Vagina (tissue), 2 donors: ENCODE measurements around the gene ACTR1A. TPM values are rescaled to one million over a fixed set of nuclear protein-coding genes. Genes with fewer than 3 reads are reported as not detected.

Experiments
- DNase-seq, 2 donors: peaks; one replicate each; pipeline ENCODE4 v3.0.0-alpha.2; 2017; ENCODE audit errors: extremely low spot score in 2 of 2
- H3K27ac ChIP-seq: fragments of 200-600 bp; sonication (generic); one replicate; pipeline ENCODE4 v1.5.1; 2019
- H3K27me3 ChIP-seq: fragments of 200-600 bp; sonication (generic); one replicate; pipeline ENCODE4 v1.5.1; 2019
- H3K36me3 ChIP-seq, 2 donors: fragments of 200-600 bp; sonication (generic); one replicate each; pipeline ENCODE4 v1.5.1; 2017 to 2019
- H3K4me1 ChIP-seq: fragments of 200-600 bp; sonication (generic); one replicate; pipeline ENCODE4 v1.5.1; 2019
- H3K4me3 ChIP-seq, 2 donors: fragments of 200-600 bp; sonication (generic); 1 replicate in 1 of 2; 2 replicates in 1 of 2; pipeline ENCODE4 v1.5.1; 2016 to 2019
- H3K9me3 ChIP-seq: fragments of 200-600 bp; sonication (generic); one replicate; pipeline ENCODE4 v1.5.1; 2019
- POLR2A ChIP-seq, 2 donors: fragments of 450-650 bp; IDR thresholded peaks; one replicate each; pipeline ENCODE4 v1.6.1; 2017; ENCODE audit warnings: antibody characterized with exemption in 2 of 2, mild to moderate bottlenecking in 2 of 2, moderate library complexity in 2 of 2
- POLR2AphosphoS5 ChIP-seq, 2 donors: sonication (generic); formaldehyde crosslinking; IDR thresholded peaks; one replicate each; pipeline ENCODE4 v1.9.0; 2017; ENCODE audit warnings: antibody characterized with exemption in 2 of 2, mild to moderate bottlenecking in 2 of 2, low read depth in 1 of 2; ENCODE audit not compliant: insufficient read depth in 1 of 2
- intact Hi-C: fragments of 100-400 bp; cut with DNase I; formaldehyde crosslinking; loops from one replicate; pipeline ENCODE4 v1.15.1; 2023
- total RNA-seq: library from RNA; depleted of rRNA; stranded (reverse); fragments of >200 nt; gene quantifications from one replicate; pipeline ENCODE4 v1.2.3, GENCODE V29; 2016
- TF ChIP-seq, protein P1 (sequence below), 3 experiments: fragments of 450-650 bp in 2 of 3; fragments of 200-600 bp in 1 of 3; sonication (generic) in 1 of 3; IDR thresholded peaks; one replicate each; pipeline ENCODE4 v1.5.1; 2017 to 2019; ENCODE audit warnings: antibody characterized with exemption in 3 of 3, mild to moderate bottlenecking in 2 of 3, moderate library complexity in 2 of 3

Gene ACTR1A
- total RNA-seq, result 74.2 TPM

DNA sequence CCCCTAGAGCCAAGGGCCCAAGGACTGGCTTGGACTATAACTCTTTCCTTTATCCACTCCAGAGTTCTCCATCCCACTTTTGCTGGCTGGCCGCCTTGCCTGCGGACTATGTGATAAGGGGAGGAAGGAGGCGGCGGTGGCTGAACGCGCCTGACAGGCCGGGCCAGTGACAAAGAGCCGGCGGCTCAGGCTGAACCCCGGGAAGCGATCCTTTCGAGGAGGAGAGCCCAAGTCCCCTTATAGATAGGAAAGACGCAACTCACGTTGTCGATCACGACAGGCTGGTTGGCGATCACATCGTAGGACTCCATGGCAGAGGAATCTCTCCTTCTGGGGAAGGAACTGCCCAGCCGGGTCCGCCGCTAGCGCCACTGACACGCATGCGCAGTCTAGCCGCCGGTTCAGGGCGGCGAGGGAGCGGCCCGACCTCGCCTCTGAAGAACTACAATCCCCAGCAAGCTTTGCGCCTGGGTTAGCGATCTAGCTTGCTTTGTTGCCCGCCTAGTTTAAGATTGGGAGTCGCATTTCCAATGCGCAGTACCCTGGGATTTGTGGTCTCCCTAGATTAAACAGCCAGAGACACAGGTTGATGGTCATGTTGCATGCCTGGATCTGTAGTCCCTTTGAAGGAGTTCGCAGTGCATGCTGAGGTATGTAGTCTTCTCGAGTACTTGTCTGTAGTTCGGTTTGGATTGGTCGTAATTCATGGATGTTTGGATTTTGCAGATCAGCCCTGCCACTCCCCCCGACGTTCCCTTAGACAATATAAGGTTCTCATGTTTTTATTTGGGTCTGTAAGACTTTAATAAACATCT lies at the start of gene ACTR1A:
TSS of gene ACTR1A (minus strand) at position 376 of the 815 bp plus-strand sequence. CDS start at position 311, 65 bp downstream.
- DNase-seq, result peak; percentile 97 to 100
- peaks cover 70% of the 10 kb centered on the region for H3K4me1 ChIP-seq
- peak within 1 kb of the TSS; percentile 97 for H3K27ac ChIP-seq
- H3K36me3 ChIP-seq, result no peaks in the 10 kb centered on the region
- peak within 1 kb of the TSS; percentile 88 to 100 for H3K4me3 ChIP-seq
- TF ChIP-seq POLR2AphosphoS5 (IDR thresholded peaks at IDR 0.05; ENCODE audit: insufficient read depth in 1 of 2, low read depth in 1 of 2) (peak; percentile 95 to 99), POLR2A (IDR thresholded peaks at IDR 0.05) (peak in 1 of 2 donors; percentile 90)
- TF ChIP-seq, protein P1, sequence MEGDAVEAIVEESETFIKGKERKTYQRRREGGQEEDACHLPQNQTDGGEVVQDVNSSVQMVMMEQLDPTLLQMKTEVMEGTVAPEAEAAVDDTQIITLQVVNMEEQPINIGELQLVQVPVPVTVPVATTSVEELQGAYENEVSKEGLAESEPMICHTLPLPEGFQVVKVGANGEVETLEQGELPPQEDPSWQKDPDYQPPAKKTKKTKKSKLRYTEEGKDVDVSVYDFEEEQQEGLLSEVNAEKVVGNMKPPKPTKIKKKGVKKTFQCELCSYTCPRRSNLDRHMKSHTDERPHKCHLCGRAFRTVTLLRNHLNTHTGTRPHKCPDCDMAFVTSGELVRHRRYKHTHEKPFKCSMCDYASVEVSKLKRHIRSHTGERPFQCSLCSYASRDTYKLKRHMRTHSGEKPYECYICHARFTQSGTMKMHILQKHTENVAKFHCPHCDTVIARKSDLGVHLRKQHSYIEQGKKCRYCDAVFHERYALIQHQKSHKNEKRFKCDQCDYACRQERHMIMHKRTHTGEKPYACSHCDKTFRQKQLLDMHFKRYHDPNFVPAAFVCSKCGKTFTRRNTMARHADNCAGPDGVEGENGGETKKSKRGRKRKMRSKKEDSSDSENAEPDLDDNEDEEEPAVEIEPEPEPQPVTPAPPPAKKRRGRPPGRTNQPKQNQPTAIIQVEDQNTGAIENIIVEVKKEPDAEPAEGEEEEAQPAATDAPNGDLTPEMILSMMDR (IDR thresholded peaks at IDR 0.05), result peak in 1 of 3 experiments; percentile 19
- intact Hi-C loops, result loop anchor here (5.0 kb wide), 2 partner anchors 80 to 140 kb away; partner anchors contain the start of gene TRIM8
- H3K9me3 ChIP-seq, result no peaks in the 10 kb centered on the region
- no peaks in the 10 kb centered on the region for H3K27me3 ChIP-seq

DNA sequence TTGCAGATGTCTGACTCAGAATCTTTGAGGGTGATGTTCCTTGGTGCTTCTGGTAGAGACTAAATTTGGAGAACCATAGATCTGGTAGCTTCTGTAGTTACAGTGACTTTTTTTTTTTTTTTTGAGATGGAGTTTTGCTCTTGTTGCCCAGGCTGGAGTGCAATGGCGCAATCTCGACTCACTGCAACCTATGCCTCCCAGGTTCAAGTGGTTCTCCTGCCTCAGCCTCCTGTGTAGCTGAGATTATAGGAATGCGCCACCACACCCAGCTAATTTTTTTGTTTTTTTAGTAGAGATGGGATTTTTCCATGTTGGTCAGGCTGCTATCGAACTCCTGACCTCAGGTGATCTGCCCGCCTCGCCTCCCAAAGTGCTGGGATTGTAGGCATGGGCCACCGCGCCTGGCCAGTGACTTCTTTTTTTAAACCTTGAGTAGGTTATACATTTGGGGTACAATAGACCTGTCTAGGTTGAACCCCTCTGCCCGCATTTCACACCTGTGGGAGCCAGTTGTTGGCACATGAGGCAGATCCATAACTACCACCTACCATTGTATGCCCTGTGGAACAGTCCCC lies 48.2 kb upstream of the ACTR1A start:
- Histone ChIP-seq H3K36me3 (peaks cover 0 to 6% of the 10 kb centered on the region in 2 donors), H3K4me3 (no peak overlapping the region), H3K27me3 (no peaks in the 10 kb centered on the region), H3K4me1 (peaks cover 24% of the 10 kb centered on the region), H3K9me3 (no peaks in the 10 kb centered on the region), H3K27ac (no peak overlapping the region)
- TF ChIP-seq POLR2AphosphoS5 (IDR thresholded peaks at IDR 0.05; ENCODE audit: insufficient read depth in 1 of 2, low read depth in 1 of 2), result no peak
- TF ChIP-seq, protein P1 (IDR thresholded peaks at IDR 0.05), result no peak
- no peak for TF ChIP-seq POLR2A (IDR thresholded peaks at IDR 0.05)
- intact Hi-C loops, result no loop called here
- DNase-seq, result no peak

DNA sequence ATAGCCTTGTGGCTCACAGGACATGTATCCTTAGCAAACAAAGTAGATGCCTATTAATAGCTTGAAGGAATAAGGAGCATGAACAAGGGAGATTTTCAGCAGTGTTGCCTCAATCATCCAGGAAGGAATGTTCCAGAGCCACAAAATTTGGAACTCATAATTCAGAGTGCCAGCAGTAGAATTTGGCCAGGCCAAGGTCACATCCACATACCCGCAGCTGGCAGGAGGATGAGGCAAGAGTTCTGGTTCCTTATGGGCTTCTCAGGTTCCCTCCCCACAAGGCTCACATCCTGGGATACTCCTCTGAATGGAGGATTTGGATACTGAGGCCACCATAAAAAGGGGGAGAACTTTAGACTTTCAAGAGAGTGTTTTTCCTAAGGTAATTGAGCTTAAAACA lies 47.0 kb upstream of the ACTR1A start:
- DNase-seq, result no peak
- Histone ChIP-seq H3K9me3 (no peaks in the 10 kb centered on the region), H3K4me3 (no peak overlapping the region), H3K4me1 (peaks cover 21% of the 10 kb centered on the region), H3K36me3 (peaks cover 0 to 6% of the 10 kb centered on the region in 2 donors), H3K27me3 (no peaks in the 10 kb centered on the region), H3K27ac (no peak overlapping the region)
- intact Hi-C loops, result no loop called here
- no peak for TF ChIP-seq POLR2AphosphoS5 (IDR thresholded peaks at IDR 0.05; ENCODE audit: insufficient read depth in 1 of 2, low read depth in 1 of 2)
- TF ChIP-seq, protein P1 (IDR thresholded peaks at IDR 0.05), result no peak
- no peak for TF ChIP-seq POLR2A (IDR thresholded peaks at IDR 0.05)

DNA sequence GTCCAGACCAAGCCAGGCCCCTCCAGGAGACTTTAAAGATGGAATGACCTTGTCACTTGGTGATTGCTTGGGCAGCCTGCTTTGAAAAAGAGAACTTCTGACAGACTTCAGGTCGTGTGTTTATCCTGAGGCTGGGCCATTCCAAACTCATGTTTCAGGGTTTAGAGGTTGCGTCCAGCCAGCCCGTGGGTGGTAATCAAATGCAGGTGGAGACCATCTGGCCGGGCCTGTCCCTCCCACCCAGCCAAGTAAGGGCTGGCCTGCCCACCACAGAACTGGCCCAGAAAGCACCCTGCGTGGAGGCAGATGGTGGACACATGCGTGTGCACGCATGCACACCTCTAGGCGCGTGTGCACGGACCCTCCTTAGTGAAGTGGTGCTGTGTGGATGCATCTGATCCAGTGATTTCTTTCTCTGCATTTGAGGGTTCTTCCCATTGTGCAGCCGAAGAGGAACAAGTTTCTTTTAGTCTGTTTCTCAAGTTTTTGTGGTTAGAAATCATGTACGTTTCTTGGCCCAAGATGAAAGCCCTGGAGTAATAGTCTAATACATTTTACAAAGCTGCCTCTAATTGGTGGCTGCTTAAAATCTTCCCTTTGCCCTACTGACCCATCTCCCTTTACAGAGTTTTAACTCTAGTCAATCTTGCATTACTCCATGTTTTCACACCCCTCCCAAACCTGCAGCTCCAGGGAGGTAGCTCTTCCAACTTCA lies 44.3 kb upstream of the ACTR1A start:
- no peak overlapping the region for H3K27ac ChIP-seq
- no peaks in the 10 kb centered on the region for H3K27me3 ChIP-seq
- intact Hi-C loops, result no loop called here
- H3K4me3 ChIP-seq, result no peak overlapping the region
- TF ChIP-seq POLR2AphosphoS5 (IDR thresholded peaks at IDR 0.05; ENCODE audit: insufficient read depth in 1 of 2, low read depth in 1 of 2), result peak in 1 of 2 donors; percentile 35
- TF ChIP-seq, protein P1 (IDR thresholded peaks at IDR 0.05), result no peak
- H3K9me3 ChIP-seq, result no peaks in the 10 kb centered on the region
- no peak for DNase-seq
- H3K4me1 ChIP-seq, result peaks cover 21% of the 10 kb centered on the region
- H3K36me3 ChIP-seq, result peaks cover 0 to 6% of the 10 kb centered on the region in 2 donors
